Tibial nerve (tissue), 4 donors: Measurements from ENCODE around the gene GABRA6.

Experiments
- CTCF ChIP-seq, 5 experiments: fragments of 200-600 bp in 3 of 5; fragments of 450-650 bp in 2 of 5; sonication (generic) in 3 of 5; IDR thresholded peaks; one replicate each; pipeline ENCODE4 v1.5.1; 2016 to 2019; ENCODE audit warnings: antibody characterized with exemption in 5 of 5, mild to moderate bottlenecking in 3 of 5, moderate library complexity in 2 of 5
- EP300 ChIP-seq, 2 donors: sonication (generic); formaldehyde crosslinking; IDR thresholded peaks; one replicate each; pipeline ENCODE4 v1.6.1; 2017; ENCODE audit warnings: antibody characterized with exemption in 2 of 2, mild to moderate bottlenecking in 1 of 2

GRCh38 chr5:161691911-161692310, 6.4 kb downstream of the GABRA6 start:
- TF ChIP-seq EP300 (IDR thresholded peaks at IDR 0.05) (no peak), CTCF (IDR thresholded peaks at IDR 0.05) (no peak)
